Measurements from ENCODE around the gene ADAMTSL5. TPM values are rescaled to one million over a fixed set of nuclear protein-coding genes. Genes with fewer than 3 reads are reported as not detected.

ADAMTSL5 gene
- total RNA-seq, 1 experiment from 2014 or later: 9.6 TPM

DNA sequence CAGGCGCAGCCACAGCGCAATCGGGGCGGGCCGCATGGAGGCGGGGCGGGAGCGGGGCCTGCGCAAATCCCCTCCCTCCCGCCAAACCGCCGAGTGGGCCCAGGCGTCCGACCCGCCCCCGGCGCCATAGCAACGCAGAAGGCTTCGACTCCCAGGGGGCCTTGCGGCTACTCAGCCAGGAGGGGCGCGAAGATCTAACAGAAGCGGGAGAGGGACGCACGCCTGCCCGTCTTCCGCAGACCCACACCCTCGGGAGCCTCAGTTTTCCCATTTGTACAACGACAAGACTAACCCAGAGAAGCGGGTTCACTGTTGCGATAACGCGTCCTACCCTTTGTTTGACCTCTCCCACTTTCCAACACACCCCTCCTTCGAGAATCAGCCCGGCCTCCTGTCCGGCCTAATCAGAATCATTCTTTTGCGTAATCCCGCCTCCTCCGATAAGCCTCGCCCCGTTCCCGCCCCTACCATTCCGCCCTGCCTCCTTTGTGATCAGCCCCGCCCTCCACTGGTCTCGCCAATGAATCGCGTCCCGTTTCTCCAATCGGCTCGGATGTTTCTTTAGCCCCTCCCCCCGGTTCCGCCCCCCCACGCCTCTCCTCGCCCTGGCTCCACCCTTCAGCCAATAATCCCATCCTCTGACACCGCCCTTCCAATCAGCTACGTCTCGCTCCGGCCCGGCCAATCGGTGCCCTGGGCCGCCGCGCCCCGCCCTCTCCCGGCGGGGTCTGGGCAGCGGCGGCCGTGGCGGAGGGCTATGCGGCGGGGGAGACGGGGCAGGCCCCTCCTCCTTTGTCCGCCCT, 22.3 kb downstream of the ADAMTSL5 start, which contains the start of gene PCSK4:
TSS of gene PCSK4 (minus strand) at position 40 of the 803 bp plus-strand sequence. CDS start at position 36, 4 bp downstream.
- intact Hi-C loops (cut with micrococcal nuclease; ENCODE audit: unreplicated experiment): no loop called here
- TF ChIP-seq, protein P1, sequence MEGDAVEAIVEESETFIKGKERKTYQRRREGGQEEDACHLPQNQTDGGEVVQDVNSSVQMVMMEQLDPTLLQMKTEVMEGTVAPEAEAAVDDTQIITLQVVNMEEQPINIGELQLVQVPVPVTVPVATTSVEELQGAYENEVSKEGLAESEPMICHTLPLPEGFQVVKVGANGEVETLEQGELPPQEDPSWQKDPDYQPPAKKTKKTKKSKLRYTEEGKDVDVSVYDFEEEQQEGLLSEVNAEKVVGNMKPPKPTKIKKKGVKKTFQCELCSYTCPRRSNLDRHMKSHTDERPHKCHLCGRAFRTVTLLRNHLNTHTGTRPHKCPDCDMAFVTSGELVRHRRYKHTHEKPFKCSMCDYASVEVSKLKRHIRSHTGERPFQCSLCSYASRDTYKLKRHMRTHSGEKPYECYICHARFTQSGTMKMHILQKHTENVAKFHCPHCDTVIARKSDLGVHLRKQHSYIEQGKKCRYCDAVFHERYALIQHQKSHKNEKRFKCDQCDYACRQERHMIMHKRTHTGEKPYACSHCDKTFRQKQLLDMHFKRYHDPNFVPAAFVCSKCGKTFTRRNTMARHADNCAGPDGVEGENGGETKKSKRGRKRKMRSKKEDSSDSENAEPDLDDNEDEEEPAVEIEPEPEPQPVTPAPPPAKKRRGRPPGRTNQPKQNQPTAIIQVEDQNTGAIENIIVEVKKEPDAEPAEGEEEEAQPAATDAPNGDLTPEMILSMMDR (IDR thresholded peaks at IDR 0.05; ENCODE audit: unreplicated experiment): no peak
- CTCF ChIA-PET: interaction anchor here (0.6 to 0.9 kb wide), 3 partner anchors 16 to 175 kb away, joined by 4 to 5 read pairs (median 4); no protein-coding TSS in a partner anchor
- H3K36me3 Mint-ChIP-seq (ENCODE audit: insufficient read depth, unreplicated experiment): peaks cover 21% of the 10 kb centered on the region
- DNase-seq: peak; percentile 94
- BruUV-seq (replicated peaks): no TSS peak
- H3K4me3 Mint-ChIP-seq (ENCODE audit: low read depth, unreplicated experiment): peak within 1 kb of the TSS; percentile 76
- H3K27ac Mint-ChIP-seq (ENCODE audit: unreplicated experiment): peak within 1 kb of the TSS; percentile 62
- no peaks in the 10 kb centered on the region for H3K27me3 Mint-ChIP-seq (ENCODE audit: unreplicated experiment)
- no peaks in the 10 kb centered on the region for H3K9me3 Mint-ChIP-seq (ENCODE audit: low read depth, unreplicated experiment)
- peaks cover 14% of the 10 kb centered on the region for H3K4me1 Mint-ChIP-seq (ENCODE audit: low read depth, unreplicated experiment)

DNA sequence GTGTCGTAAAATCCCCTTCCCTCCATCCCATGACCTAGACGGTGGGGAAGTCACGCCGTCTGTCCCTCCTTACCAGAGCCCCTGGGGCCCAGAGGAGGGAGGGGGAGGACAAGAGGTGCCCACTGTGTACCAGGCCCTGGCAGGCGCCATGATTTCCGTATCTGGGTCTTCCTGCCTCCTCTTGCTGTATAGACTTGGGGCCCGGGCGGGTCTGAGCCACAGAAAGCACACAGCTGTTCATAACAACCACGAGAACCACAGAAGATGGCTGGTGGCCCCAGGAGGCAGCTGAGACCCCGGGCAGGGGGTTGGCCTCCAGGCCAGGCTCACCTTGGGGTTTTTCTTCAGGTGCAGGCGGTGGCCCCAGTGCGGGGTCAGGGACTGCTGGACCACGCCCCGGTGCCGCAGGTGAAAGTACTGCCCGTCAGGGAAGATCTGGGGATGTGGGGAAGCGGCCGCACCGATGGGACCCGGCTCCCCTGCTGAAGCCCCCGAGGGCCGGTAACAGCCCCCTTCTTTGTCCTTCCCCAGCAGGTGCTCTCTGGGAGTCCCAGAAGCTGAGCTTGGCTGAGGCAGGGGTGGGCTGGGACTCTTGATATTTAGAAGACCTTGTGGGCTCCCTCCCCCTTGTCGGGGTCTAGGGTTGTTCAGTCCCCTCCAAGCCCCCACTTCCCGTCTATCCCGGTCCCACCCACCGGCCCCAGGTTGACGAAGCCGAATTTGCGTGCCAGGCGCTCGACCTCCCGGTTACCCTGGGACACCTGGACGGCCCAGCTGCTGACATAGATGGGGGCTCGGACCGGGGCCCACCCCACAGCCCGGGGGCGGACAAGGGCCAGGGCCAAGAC, 23.1 kb downstream of the ADAMTSL5 start:
- TF ChIP-seq, protein P1 (IDR thresholded peaks at IDR 0.05; ENCODE audit: unreplicated experiment): no peak
- Mint-ChIP-seq H3K27me3 (ENCODE audit: unreplicated experiment) (no peaks in the 10 kb centered on the region), H3K27ac (ENCODE audit: unreplicated experiment) (no peak overlapping the region), H3K4me3 (ENCODE audit: low read depth, unreplicated experiment) (peak overlapping the region; percentile 76), H3K4me1 (ENCODE audit: low read depth, unreplicated experiment) (peaks cover 14% of the 10 kb centered on the region), H3K36me3 (ENCODE audit: insufficient read depth, unreplicated experiment) (peaks cover 21% of the 10 kb centered on the region), H3K9me3 (ENCODE audit: low read depth, unreplicated experiment) (no peaks in the 10 kb centered on the region)
- CTCF ChIA-PET: no interaction called here
- no TSS peak for BruUV-seq (replicated peaks)
- intact Hi-C loops (cut with micrococcal nuclease; ENCODE audit: unreplicated experiment): no loop called here
- no peak for DNase-seq

DNA sequence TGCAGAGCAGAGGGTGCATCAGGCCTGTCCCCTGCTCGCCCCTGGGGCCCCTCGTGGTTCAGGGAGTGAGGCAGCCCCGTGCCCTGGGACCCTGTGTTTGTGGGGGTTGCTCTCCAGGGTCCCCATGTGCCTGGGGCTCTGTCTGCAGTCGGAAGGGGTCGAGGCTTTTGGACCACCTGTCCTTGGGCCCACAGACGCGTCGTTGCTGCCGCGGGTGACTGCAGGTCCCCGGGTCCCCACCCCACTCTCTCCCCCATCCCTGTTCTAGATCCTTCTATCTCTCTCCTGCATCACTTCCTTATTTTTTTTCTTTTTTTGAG, 24.6 kb downstream of the ADAMTSL5 start:
- TF ChIP-seq, protein P1 (IDR thresholded peaks at IDR 0.05; ENCODE audit: unreplicated experiment): no peak
- intact Hi-C loops (cut with micrococcal nuclease; ENCODE audit: unreplicated experiment): no loop called here
- Mint-ChIP-seq H3K27ac (ENCODE audit: unreplicated experiment) (no peak overlapping the region), H3K9me3 (ENCODE audit: low read depth, unreplicated experiment) (no peaks in the 10 kb centered on the region), H3K4me3 (ENCODE audit: low read depth, unreplicated experiment) (no peak overlapping the region), H3K27me3 (ENCODE audit: unreplicated experiment) (no peaks in the 10 kb centered on the region), H3K4me1 (ENCODE audit: low read depth, unreplicated experiment) (peaks cover 14% of the 10 kb centered on the region), H3K36me3 (ENCODE audit: insufficient read depth, unreplicated experiment) (peaks cover 21% of the 10 kb centered on the region)
- BruUV-seq (replicated peaks): no TSS peak
- DNase-seq: no peak
- CTCF ChIA-PET: no interaction called here

DNA sequence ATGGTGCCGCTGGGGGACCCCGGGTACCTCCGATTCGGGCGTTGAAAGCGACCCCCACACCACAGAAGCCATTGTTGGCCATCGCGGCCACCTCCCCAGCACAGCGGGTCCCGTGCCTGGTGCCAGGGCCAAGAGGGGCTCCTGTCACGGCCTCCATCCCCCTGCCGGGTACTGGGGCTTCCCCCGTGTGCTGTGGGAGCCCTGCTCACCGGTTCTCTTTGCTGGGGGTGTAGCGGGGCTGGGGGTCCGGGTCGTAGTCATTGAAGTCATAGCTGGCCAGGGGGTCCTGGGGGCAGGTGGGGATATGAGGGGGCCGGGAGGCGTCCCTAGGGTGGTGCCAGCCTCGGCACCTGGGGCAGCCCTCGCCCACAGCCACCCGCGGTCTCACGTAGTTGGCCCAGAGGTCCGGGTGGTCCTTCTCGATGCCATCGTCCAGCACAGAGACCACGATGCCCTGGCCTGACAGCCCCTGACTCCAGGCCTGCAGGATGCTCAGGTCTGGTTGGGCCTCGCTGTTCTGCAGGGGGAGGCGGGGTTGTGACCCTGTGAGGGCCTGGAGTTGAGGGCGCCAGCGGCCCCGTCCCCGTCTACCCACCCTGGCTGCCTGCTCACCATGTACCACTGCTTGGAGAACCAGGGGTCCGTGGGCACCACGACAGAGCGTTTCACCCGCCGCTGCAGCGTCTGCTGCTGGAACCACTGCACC, 25.1 kb downstream of the ADAMTSL5 start:
- peaks cover 21% of the 10 kb centered on the region for H3K36me3 Mint-ChIP-seq (ENCODE audit: insufficient read depth, unreplicated experiment)
- H3K9me3 Mint-ChIP-seq (ENCODE audit: low read depth, unreplicated experiment): no peaks in the 10 kb centered on the region
- H3K27ac Mint-ChIP-seq (ENCODE audit: unreplicated experiment): no peak overlapping the region
- TF ChIP-seq, protein P1 (IDR thresholded peaks at IDR 0.05; ENCODE audit: unreplicated experiment): no peak
- CTCF ChIA-PET: interaction anchor here (0.6 kb wide), 1 partner anchor 22 kb away, joined by 3 read pairs; no protein-coding TSS in a partner anchor
- peaks cover 12% of the 10 kb centered on the region for H3K4me1 Mint-ChIP-seq (ENCODE audit: low read depth, unreplicated experiment)
- H3K27me3 Mint-ChIP-seq (ENCODE audit: unreplicated experiment): no peaks in the 10 kb centered on the region
- no peak overlapping the region for H3K4me3 Mint-ChIP-seq (ENCODE audit: low read depth, unreplicated experiment)
- DNase-seq: no peak
- intact Hi-C loops (cut with micrococcal nuclease; ENCODE audit: unreplicated experiment): no loop called here
- BruUV-seq (replicated peaks): no TSS peak
